ENCODE measurements around the gene EPB41L4B.

Gene EPB41L4B

DNA sequence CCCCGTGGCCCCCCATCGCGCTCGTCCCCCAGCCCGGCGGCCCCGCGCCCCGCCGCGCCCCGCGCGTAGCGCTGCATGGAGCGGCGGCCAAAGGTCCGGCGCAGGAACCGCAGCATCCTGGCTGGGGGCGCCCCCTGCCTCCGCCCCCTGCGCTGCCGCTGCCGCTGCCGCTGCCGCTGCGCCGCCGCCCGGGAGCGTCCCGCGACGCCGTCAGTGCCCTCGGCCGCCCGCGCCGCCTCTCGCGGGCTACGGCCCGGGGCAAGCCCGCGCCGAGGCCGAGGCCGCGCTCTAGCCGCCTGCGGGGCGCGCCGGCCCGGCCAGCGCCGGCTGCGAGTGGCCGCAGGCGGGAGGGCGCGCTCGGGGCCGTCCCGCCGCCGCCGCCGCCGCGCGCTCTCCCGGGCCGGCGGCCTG lies 523 bp downstream of the EPB41L4B start:
- no peak for DNase-seq (ENCODE audit: low read depth)

DNA sequence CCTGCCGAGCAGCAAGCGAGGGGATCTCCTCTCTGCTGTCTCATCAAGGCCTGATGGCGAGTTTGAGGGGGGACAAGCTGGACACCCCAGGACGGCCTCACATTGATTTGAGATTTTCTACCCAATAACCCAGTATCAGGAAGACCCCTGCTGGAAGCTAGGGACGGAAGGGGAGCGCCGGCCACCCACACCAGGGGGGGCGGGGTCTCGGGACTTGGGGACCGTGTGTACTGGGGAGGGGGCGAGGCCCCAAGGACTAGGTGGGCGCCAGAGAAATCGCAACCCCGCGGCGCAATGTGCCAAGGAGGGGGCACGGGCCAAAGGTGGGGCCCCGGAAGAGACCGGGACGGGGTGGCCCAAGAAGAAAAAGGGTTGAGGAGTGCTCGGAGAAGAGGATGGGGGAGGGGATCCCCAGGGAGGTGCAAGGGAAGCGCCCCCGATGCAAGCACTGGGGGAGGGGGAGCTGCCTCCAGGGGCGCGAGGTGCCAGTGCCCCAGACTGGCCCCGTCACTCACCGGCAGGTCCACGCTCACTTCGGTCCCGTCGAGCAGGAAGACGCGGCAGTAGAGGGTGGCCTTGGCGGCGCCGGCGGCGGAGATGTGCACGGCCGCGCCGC lies 1.1 kb downstream of the EPB41L4B start:
- no peak for DNase-seq (ENCODE audit: low read depth)

DNA sequence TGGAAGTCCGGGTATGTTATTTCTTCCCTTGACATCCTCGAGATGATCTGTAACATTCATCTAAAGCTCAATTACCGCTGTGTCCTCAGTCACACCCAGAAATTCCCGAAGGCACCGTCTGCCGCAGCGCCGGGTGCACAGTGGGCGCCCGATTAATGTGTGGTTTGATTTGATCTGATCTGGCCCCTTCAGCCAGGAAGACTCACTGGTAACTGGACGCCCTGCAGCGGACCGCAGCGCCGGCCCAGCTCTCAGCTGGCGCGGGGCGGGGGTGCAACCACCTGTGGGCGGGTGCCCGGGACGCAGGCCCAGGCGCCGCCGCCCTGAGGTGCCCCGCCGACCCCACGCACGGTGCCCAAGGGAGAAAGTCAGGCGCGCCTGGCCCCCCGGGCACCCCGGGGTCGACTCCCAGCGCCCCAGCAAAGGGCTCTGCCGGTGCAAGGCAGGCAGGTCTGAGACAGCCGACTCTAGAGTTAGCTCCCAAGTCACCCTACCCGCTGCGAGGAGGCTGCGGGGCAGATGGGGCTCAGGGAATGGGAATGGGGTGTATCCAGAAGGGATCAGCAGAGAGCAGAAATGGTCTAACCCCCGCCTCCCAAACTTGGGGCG lies 1.7 kb downstream of the EPB41L4B start:
- no peak for DNase-seq (ENCODE audit: low read depth)

DNA sequence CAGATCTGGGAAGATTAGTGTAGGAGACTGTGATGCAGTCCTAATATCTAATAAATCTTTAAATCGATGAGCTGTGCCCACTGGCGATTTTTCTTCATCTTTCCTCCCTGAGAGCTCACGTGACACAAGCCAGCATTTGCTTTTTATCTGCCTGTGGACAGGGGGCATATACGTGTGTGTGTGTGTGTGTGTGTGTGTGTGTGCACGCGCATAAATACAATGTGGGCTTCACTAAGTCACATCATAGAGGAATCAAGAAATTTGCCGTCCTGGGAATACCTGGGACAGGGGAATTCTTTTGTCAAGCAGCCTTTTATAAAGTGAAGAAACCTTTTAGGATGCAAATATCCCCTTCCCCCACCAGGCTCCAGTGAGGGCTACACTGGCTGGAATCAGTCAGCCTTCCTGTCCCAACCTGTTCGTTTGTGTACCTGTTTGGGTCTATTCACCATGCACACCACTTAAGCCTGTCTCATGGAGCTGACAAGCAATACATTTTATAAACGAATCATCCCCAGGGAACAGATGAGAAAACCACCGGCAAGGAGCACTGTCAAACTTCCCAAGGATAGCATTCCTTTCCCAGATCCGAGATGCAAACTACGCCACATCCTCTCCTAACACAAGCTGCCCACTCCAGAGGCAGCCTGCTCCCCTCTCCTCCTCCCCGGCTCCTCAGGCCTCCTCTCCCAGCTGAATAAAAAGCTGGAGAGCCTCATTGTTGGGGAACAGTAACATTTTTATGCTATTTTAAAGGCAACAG lies 2.7 kb downstream of the EPB41L4B start:
- DNase-seq (ENCODE audit: low read depth) = no peak

DNA sequence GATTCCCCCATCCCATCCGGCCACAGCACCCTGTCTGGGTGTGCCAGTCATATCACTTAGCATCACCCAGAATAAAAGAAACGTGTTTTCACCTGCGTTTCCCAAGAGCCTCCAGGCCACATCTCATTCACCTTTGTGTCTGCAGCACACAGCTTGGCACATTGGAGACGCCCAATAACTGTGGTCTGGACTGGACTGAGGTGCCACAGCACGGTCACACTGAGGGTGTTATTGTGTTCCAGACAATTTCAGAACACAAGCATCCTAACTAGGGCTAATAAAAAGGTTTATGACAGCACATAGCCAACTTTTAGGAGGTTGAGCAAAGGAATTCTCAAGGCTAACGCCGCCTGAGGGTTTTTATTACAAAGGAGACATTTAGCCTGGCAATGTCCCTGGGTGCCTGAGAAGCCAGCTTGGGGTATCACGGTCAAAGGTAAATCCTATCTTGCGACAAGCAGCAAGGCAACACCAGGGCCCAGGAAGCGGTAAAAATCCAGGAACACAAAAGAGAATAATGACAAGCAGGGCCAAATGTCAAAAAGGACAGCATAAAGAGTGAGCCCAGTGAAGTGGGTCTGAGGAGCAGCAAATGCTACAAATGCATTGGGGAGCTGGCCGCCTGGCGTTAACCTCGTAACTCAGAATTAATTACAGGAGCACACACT lies 3.4 kb downstream of the EPB41L4B start:
- DNase-seq (ENCODE audit: low read depth) = no peak

DNA sequence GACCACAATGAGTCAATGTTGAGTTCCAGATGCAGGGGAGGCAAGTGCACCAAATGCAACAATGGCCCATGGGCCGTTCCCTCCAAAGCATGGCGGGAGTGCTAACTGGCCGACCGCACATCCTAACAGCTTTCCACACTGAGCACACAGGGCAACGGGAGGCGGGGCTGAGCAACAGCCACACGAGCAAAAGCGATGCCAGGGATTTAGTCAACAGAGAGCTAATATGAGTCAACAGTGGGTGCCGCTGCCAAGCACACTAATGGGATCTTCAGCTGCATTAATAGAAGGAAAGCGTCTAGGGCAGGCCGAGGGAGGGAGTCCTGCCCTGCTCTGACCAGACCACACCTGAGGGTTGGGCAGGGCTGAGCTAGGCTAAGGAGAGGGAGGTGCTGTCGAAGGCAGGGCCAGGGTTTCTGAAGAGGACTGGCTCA lies 4.6 kb downstream of the EPB41L4B start:
- DNase-seq (ENCODE audit: low read depth) = no peak

DNA sequence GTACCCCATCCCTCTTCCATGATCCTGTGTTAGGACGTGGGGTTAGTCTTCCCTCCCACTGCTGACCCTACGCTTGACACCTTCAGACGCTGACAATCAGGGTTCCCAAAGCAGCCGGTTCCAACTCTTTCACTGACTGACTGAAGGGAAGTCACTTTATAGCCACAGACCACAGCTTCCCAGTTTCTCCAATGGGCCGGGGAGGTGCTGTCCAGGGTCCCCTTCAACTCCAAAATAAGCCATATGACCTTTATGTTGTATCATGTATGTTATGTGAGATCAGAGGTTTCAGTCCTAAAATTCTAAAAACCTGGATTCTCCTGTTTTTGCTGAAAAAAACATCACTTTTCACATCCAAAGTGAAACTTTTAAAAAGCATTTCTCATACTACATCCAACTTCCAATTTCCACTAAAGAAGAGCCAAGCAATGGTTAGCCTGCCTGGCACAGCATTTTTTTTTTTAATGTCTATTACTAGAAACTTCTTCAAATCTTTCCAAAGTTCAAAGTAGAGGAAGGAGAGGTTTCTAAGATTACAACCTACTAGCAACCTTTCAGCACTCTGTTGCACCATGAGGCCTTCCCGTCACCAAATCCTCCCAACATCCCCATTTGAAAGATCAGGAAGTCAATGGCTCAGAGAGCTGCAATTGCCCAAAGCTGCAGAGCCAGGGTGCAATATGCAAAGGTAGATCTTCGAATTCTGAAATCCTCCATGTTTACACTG lies 5.2 kb downstream of the EPB41L4B start:
- DNase-seq (ENCODE audit: low read depth) = no peak

DNA sequence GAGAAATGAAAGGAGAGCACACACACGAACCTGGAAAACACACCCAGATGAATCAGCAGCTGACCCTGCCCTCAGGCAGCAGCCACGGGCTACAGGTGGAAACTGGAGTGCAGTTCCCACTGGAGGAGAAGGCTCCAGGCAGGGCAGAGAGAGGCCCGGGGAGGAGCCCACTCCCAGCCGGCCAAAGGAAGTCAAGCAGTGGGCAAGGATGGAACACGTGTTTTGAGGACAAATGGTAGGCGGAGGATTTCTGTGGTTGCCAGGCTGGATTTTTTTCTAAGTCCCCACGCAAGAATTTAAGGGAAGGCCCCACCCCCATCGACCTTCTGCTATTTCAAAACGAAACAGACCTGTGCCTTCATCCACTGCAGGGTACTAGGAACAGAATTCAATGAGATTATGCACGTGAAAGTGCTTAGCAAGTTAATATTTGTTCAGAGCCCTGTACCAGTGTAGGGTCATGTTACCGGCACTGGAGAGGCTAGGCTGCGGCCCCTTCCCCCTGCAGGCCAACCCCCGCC lies 6.8 kb downstream of the EPB41L4B start:
- DNase-seq (ENCODE audit: low read depth) = no peak

DNA sequence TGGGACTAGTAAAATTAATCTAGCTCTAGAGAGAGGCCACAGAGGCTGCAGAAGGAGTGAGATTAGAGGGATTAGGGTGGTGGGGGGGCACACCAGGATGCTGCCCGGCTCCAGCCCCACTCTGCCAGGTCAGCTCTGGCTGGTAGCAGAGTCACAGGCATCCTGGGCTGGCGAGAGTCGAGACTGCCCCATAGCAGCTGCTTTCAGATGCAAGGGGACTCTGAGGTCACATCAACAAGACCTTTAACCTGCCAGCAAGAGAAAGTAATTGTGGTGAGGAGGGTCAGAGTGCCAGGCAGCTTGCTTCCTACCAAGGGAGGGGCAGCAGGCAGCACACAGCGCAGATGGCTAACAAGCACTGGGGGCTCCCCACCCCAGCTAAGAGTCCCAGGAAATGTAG lies 7.5 kb downstream of the EPB41L4B start:
- DNase-seq (ENCODE audit: low read depth) = no peak

DNA sequence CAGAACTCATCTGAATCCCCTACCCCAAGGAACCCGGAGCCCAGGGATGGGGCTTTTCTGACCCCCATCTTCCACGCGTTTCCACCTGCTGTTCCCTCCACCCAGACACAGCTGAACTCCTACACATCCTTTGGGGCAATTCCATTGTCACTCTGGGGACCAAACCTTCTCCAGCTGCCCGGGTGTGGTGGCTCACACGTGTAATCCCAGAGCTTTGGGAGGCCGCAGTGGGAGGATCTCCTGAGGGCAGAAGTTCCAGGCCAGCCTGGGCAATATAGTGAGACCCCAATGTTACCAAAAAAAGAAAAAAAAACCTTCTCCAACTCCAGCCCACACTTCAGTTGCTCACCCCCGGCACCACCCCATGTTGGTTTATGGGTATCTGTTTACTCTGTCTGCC lies 8.1 kb downstream of the EPB41L4B start:
- no peak for DNase-seq (ENCODE audit: low read depth)

DNA sequence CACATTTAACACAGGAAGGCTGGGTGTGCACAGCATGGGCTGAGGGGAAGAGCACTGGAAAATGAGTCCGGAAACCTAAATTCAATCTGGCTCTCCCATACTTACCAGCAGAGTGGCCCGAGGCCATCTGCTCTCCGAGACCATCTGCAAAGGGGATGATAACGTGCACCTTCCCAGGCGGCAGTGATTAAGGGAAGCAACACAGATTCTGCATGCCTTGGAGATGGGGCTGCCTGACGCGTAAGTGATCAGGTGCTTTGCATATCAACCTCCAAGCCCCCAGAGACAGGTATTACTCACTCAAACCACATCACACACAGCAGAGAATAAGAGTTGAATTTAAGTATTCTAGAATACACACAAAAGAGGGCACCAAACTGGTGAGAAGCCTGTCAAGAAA lies 9.1 kb downstream of the EPB41L4B start:
- no peak for DNase-seq (ENCODE audit: low read depth)

DNA sequence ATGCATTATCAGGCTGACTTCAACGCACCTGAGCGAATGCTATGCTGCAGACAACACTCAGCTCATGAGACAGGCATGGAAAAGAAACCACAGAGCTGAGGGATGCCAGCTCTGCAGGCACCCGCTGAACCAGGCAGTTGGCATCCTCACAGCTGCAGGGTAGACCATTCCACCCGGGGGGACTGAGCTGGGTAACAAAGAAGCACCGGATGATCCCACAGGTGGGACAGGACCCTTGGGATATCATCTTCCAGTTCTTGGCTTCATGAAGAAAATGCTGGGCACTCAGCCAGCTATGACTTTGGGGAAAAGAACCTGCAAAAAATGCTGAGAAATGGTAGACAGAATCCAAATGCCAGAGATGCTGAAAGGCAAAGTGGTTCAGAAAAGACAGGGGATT lies 9.6 kb downstream of the EPB41L4B start:
- DNase-seq (ENCODE audit: low read depth) = no peak

DNA sequence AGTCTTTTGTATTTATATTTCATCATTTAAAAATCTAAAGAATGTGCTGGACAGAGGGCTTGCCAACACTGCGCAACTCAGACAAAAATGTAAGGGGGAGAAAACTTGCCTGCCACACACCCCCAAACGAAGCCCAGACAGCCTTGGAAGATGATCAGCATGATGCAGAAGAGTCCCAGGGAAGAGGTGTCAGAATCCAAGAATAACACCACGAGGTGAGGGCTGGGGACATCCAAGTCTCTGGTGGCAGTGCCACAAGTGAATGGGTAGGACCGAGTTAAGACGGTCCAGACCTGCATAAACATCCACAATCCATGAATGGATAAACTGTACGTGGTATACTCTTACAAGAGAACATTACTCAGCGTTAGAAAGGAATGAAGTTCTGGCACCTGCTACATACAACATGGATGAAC lies 10.4 kb downstream of the EPB41L4B start:
- no peak for DNase-seq (ENCODE audit: low read depth)

DNA sequence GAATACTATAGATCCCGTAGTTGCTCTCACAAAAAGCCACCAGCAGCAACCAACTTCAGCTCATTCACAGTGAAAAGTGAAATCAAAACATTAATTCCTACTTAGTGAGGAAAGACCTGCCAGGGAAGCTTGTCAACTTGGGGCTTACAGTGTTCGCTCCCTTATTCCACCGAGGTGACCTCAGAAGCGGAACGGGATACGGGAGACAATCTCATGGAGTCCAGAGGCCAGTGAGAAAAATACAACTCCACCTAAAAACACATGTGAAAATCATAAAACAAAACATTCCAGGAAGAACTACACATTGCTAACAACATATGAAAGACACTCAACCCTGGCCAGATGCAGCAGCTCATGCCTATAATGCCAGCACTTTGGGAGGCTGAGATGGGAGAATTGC lies 11.6 kb downstream of the EPB41L4B start:
- DNase-seq (ENCODE audit: low read depth) = no peak

DNA sequence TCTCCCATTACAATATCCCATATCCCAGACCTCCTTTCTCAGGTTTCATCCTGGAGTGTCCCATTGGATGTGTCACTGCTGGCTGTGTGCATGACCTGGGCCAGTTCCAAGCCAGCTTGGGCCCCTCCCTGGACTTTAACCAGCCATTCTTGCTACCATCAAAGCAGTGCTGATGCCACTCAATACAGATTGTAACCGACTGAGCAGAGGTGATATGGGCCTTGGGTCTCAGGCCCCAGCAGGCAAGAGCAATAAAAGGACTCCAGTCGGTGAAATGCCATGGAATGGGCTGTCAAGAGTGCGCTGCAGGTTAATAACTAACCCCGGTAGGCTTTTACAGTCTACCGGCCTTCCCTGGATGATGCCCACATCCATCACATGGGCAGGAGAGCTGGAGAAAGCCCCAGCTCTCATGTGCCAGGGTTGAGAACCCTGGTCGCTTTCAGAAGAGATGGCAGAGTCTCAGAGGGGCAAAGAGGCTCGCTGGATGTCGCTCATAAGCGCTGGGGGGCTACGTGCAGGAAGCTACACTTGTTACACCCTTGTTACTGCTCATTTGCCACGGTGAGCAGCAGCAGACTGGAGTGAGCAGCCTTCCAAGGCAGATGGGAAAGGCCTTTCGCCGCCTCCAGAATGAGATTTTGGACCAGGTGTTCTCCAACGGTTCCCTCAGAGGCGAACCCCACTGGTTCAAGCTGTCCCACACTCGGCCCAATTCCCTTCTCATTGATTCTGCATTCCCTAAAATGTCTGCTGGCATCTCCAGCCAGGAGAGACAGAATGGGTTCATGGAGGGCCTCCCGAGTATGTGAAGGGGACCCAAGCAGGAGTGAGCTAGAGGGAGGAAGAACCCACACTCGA lies 13.2 kb downstream of the EPB41L4B start:
- DNase-seq (ENCODE audit: low read depth) = no peak

DNA sequence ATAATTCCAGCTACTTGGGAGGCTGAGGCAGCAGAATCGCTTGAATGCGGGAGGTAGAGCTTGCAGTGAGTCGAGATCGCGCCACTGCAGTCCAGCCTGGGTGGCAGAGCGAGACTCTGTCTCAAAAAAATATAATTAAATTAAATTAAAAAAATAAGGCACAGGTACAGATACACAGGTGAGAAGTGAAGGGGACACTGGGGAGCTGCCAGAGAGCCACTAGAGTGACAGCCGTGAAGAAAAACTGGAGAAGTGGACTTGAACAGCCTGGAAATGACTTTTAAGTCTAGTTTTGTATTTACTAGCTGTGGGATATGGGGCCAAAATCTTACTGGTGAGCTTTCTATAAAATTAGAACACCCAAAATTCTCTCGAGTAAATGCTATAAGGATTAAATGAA lies 15.1 kb downstream of the EPB41L4B start:
- DNase-seq (ENCODE audit: low read depth) = no peak

DNA sequence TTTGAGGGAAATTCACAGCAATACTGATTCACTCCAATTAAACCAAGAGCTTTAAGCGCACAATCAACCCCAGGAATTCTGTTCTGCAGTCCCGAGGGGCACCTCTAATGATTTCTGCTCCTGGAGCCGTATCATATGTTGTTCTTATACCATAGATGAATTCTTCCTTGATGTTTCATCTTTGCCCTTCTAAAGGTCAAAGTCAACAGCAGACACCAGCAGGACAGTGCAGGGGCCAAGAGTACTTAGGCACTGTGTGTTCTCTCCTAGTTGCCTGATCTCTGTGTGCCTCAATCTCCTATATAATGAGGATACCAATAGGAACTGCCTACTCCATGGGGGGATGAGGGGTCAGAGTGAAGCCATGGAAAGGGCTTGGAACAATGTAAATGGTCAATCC lies 16.5 kb downstream of the EPB41L4B start:
- no peak for DNase-seq (ENCODE audit: low read depth)

DNA sequence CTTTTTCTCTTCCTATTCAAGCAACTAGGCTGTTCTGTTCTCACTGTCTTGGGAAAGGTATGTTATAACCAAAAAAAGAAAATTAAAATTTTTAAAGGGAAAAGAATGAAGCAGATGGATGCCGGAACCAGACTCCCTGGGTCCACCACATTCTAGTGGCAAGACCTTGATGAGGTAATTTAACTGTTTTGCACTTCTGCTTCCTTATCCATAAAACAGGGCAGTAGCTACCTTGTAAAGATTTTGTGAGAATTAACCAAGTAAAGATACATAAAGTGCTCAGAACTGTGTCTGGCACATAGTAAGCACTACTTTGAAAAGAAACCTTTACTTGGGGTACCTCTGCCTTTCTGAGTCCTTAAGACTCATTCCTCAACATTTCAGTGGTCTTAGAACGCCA lies 17.0 kb downstream of the EPB41L4B start:
- DNase-seq (ENCODE audit: low read depth) = no peak

DNA sequence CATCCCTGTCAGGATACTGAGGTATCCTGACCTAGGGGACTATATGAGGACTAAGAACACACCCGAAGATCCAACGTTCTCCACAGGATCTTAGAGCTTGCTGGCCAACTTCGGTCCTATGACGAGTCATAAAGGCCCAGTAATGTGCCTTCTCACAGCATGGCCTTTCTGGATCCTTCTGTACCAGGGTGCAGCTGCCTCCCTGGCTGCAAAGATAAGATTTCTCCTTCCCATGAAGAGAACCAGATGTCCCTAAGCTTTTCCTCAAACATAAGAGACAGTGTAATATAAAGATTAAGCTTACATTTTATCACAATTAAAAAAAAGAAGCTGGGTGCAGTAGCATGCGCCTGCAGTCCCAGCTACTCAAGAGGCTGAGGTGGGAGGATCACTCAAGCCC lies 18.3 kb downstream of the EPB41L4B start:
- DNase-seq (ENCODE audit: low read depth) = no peak

DNA sequence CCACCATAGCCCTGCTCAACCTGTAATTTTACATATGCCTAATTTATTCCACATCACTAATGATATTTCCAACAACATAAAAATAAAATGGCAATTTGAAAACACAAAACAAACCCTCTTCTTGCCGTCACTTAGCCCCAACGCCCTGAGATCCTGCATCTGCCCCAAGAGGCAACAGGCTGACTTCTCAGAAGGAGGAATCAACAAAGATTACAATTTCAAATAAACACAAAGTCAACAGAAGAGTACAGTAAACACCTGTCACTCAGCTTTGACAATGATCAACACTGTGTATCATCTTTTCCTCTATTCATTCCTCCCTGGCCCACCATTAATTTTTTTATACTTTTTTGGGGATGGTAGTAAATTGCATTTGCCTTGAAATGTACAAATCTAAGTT lies 19.8 kb downstream of the EPB41L4B start:
- no peak for DNase-seq (ENCODE audit: low read depth)

DNA sequence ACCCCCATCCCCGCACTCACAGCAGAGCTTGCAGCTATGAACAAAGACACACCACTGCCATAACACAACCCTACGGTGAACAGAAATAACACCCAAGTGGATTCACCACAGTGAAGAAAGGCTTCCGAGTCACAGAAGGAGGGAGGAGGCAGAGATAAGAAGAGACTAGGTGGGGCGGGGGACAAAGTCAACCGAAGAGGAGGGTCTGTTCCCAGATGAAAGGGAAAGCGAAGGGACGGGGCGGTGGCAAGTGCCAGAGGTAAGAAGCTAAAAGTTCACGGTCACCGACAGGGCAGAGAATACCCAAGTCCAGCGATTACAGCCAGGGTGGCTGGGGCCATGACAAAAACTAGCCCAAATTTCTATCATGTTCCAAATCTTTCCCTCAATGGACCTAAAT lies 21.0 kb downstream of the EPB41L4B start:
- no peak for DNase-seq (ENCODE audit: low read depth)

All from T-helper 22 cell (primary cell).